Measurements from ENCODE around the gene NFIA. TPM values are rescaled to one million over a fixed set of nuclear protein-coding genes. Genes with fewer than 3 reads are reported as not detected.

Gene NFIA
- 6.0 TPM for polyA plus RNA-seq (2012; ENCODE audit: insufficient read depth, insufficient read length, low read depth)

- H3K4me3 ChIP-seq (ENCODE audit: low read depth, low read length), result peak within 1 kb of the TSS; percentile 75
- H3K4me1 ChIP-seq, result peaks cover 6% of the 10 kb centered on the region
- H3K9me3 ChIP-seq, result no peaks in the 10 kb centered on the region
- H3K36me3 ChIP-seq, result no peaks in the 10 kb centered on the region
- DNase-seq, result peak; percentile 58
- no peaks in the 10 kb centered on the region for H3K27me3 ChIP-seq
- TF ChIP-seq, protein P1, sequence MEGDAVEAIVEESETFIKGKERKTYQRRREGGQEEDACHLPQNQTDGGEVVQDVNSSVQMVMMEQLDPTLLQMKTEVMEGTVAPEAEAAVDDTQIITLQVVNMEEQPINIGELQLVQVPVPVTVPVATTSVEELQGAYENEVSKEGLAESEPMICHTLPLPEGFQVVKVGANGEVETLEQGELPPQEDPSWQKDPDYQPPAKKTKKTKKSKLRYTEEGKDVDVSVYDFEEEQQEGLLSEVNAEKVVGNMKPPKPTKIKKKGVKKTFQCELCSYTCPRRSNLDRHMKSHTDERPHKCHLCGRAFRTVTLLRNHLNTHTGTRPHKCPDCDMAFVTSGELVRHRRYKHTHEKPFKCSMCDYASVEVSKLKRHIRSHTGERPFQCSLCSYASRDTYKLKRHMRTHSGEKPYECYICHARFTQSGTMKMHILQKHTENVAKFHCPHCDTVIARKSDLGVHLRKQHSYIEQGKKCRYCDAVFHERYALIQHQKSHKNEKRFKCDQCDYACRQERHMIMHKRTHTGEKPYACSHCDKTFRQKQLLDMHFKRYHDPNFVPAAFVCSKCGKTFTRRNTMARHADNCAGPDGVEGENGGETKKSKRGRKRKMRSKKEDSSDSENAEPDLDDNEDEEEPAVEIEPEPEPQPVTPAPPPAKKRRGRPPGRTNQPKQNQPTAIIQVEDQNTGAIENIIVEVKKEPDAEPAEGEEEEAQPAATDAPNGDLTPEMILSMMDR (IDR thresholded peaks at IDR 0.05; ENCODE audit: low read depth, low read length), result no peak
Measured at GRCh38 chr1:61082311-61083012, at the start of gene NFIA. Gene NFIA, plus strand, starts transcription at chr1:61082561.

- Histone ChIP-seq H3K9me3 (no peaks in the 10 kb centered on the region), H3K27me3 (no peaks in the 10 kb centered on the region), H3K36me3 (no peaks in the 10 kb centered on the region), H3K4me3 (ENCODE audit: low read depth, low read length) (no peak overlapping the region), H3K4me1 (no peaks in the 10 kb centered on the region)
- no peak for DNase-seq
- TF ChIP-seq, protein P1 (IDR thresholded peaks at IDR 0.05; ENCODE audit: low read depth, low read length), result no peak
Measured at GRCh38 chr1:61035880-61036279, 46.5 kb upstream of the NFIA start.

DNA sequence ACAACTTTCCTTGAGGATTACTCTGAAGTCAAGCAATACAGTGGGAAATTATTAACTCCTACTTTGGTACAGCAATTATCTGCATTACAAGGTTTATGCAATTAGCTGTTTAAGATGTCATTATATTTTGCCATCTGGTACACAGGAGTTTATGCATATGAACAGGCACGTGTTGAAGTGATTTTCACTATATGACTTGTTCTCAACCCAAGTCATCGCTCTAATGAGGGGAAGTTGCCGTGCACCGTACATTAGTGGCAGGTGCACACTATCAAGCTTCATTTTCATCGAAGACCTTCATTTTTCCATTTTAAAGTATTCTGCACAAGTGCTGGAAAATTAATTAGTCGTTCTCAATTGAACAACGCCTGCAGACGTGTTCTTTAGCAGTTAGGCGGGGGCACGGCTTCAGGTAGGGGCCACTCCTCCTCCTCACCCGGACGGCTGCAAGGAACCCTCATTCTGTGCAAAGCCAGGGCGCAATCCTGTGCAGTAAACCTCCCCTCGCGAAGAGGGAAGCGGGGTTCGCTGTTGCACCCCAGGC lies 39.8 kb upstream of the NFIA start:
- no peaks in the 10 kb centered on the region for H3K36me3 ChIP-seq
- TF ChIP-seq, protein P1 (IDR thresholded peaks at IDR 0.05; ENCODE audit: low read depth, low read length), result no peak
- H3K27me3 ChIP-seq, result no peaks in the 10 kb centered on the region
- DNase-seq, result no peak
- no peaks in the 10 kb centered on the region for H3K9me3 ChIP-seq
- no peaks in the 10 kb centered on the region for H3K4me1 ChIP-seq
- no peak overlapping the region for H3K4me3 ChIP-seq (ENCODE audit: low read depth, low read length)

DNA sequence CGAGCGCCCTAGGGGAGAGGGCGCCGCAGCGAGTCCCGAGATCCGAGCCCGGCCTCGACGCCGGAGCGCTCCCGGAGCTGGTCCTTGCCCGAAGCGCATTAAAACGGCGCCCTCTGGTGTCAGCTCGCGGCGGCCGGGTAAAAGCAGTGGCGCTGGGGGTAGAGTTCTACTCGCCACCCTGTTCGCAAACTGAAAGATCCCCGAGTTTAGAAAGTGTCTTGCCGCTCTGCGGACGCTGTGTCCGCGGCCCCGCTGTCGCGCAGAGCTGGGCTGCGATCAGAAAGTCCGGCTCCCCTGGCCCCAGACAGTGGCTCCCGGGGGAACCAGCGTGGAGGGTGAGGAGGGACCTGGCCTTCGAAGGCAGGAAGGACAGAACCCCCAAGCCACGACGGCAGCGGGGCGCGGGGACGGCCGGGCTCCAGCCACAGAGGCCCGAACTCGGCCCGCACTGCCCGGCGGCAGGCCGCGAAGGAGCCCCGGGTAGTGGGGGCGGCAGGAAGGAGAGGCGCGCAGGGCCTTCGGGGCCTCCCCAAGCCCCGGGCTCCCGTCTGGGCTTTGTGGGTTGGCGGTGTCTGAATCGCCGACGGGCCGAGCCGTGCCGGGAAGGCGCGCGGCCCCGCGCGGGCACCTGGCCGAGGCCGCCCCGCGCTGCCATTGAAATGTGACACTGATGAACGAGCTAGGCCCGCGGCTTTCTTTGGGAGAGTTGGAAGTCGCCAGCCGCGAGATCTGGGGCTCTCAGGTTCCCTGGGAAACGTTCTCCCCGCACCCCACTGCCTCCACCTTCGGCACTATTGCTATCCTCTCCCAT lies 39.1 kb upstream of the NFIA start:
- no peaks in the 10 kb centered on the region for H3K27me3 ChIP-seq
- no peaks in the 10 kb centered on the region for H3K9me3 ChIP-seq
- no peak overlapping the region for H3K4me3 ChIP-seq (ENCODE audit: low read depth, low read length)
- TF ChIP-seq, protein P1 (IDR thresholded peaks at IDR 0.05; ENCODE audit: low read depth, low read length), result peak; percentile 33
- H3K4me1 ChIP-seq, result no peaks in the 10 kb centered on the region
- H3K36me3 ChIP-seq, result no peaks in the 10 kb centered on the region
- peak; percentile 34 for DNase-seq

DNA sequence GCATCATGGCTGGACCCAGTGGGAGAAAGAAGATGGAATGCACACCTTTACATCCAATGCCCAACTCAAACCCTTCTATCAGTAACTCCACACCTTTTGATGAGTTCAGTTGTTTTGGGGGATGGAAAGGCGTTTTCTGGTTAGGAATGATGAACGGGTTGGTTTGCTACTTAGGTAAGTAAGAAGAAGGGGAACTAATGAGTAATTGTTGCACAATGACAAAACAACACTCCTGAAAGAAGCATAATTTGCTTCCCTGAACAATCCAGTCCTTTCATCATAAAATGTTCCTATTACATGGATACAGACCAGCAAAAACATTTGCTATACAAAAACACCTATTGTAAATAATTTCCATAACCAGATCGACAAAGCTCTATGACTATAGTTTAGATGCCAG lies 35.9 kb upstream of the NFIA start:
- TF ChIP-seq, protein P1 (IDR thresholded peaks at IDR 0.05; ENCODE audit: low read depth, low read length), result no peak
- DNase-seq, result no peak
- H3K4me1 ChIP-seq, result no peaks in the 10 kb centered on the region
- no peaks in the 10 kb centered on the region for H3K36me3 ChIP-seq
- H3K9me3 ChIP-seq, result no peaks in the 10 kb centered on the region
- H3K4me3 ChIP-seq (ENCODE audit: low read depth, low read length), result no peak overlapping the region
- no peaks in the 10 kb centered on the region for H3K27me3 ChIP-seq
